GDM1 (cell line): Measurements from ENCODE around the gene SLC6A5.
"Not testable (repeated sequence)": the region's sequence is repeated elsewhere in the genome, so short reads cannot be mapped to it uniquely, and the experiment has no call there.

ENCODE experiments used
- DNase-seq: peaks from one replicate; lab custom pipeline; 2025; lab: John Stamatoyannopoulos, UW

Gene SLC6A5

GRCh38 chr11:20599221-20600019 is at the start of gene SLC6A5:
Gene SLC6A5, plus strand, starts transcription at chr11:20599608. Its CDS starts 65 bp downstream, at chr11:20599673.
- peak; percentile 32 for DNase-seq

DNA sequence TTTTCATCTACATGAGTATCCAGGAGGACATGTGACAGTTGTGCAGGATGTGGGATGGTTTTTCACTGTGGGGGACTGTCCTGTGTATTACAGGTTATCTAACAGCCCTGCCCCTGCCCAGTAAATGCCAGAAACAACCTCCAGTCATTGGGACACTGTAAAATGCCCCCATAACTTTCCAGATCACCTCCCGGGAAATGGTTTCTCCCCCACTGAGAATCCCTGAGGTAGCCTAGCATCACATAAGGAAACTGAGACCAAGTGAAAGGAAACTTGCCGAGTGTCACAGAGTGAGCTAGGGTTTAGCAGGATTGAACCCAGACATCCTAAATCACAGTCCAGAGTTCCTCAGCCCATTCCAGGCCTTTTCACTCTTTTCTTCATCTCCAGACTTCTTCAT is 48.3 kb upstream of the SLC6A5 start:
- no peak for DNase-seq

GRCh38 chr11:20555783-20556182 is 43.6 kb upstream of the SLC6A5 start:
- DNase-seq: no peak

DNA sequence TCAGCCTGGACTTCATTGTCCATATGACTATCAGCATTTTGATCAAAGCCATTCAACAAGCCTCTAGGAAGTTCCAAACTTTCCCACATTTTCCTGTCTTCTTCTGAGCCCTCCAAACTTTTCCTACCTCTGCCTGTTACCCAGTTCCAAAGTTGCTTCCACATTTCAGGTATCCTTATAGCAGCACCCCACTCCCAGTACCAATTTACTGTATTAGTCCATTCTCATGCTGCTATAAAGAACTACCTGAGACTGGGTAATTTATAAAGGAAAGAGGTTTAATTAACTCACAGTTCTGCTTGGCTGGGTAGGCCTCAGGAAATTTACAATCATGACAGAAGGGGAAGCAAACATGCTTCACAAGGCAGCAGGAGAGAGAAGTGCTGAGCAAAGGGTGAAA is 43.0 kb upstream of the SLC6A5 start:
- DNase-seq: not testable (repeated sequence)

DNA sequence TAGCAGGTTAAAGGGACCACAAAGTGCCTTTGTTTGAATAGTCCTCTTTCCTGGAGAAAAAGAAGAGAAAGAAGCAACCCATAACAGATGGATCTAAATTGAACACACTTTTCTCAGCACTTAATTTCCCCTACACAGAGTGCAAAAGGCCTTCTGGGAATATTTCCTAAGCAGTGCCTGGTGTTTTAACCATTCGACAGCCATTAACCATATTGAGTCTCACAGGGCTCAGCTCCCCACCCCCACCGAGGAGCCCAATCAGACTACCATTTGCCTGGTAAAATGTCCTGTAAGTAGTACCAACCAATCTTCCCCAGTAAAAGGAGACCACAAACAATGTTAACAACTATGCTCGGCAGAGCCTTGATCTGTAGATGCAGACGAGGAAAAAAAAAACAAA is 40.7 kb upstream of the SLC6A5 start:
- DNase-seq: no peak

GRCh38 chr11:20559523-20560300 is 39.7 kb upstream of the SLC6A5 start:
- DNase-seq: no peak

GRCh38 chr11:20561915-20562314 is 37.5 kb upstream of the SLC6A5 start:
- no peak for DNase-seq

- no peak for DNase-seq
Measured at GRCh38 chr11:20563866-20564265, 35.5 kb upstream of the SLC6A5 start.

GRCh38 chr11:20564846-20565635 is 34.4 kb upstream of the SLC6A5 start:
- DNase-seq: no peak

- not testable (repeated sequence) for DNase-seq
Measured at GRCh38 chr11:20566115-20566514, 33.3 kb upstream of the SLC6A5 start.

- no peak for DNase-seq
Measured at GRCh38 chr11:20566591-20567434, 32.6 kb upstream of the SLC6A5 start.

GRCh38 chr11:20579725-20580124 is 19.7 kb upstream of the SLC6A5 start:
- not testable (repeated sequence) for DNase-seq

- no peak for DNase-seq
Measured at GRCh38 chr11:20583201-20583600, 16.2 kb upstream of the SLC6A5 start.

DNA sequence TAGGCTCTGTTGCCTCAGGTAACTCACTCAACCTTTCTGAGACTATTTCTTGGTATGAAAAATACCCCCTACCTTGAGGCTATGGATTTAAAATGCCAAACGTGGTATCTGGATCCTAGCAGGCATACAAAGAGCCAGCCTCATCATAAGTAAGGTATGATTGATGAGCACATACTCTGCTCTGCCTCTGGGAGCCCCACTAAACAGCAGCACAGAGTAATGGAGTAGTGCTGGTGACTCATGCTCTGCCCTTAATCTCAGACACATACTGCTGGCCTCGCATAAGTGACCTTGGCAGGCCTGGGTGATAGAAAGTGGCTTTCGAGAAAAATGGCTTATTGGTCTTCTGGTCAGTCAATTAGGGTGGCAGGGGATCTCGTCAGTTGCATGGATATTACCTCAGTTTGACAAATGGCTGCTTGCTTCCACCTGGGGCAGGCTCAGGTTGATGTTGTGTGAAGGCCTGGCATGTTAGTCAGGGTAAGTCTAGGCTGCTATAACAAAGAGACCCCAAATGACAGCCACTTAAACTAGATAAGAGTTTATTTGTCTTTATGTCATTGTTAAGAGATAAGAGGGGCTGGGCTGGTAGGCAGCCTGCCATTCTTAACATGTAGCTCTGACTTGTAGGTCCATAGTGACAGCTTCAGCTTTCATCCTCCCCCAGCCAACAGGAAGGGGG is 15.2 kb upstream of the SLC6A5 start:
- no peak for DNase-seq

GRCh38 chr11:20589796-20590195 is 9.6 kb upstream of the SLC6A5 start:
- DNase-seq: no peak

GRCh38 chr11:20590381-20590780 is 9.0 kb upstream of the SLC6A5 start:
- DNase-seq: no peak

DNA sequence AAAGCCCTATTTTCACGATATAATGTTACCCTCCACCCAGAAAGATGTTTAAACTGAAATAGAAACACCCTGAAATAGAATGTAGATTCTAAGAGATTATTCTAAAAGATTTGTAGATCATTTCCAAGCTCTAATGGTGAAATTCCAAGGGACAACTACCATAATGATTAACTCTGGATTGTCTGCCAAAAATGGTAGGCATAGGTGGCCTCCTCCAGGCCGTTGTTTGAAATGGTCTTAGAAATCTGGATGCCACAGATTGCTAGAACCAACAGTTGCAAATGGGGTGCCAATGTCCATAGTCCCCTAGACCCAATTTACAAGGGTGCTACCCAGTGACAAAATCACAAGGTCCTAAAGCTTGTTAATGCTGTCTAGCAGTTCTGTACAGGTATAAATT is 6.7 kb upstream of the SLC6A5 start:
- DNase-seq: no peak

GRCh38 chr11:20594274-20595061 is 4.9 kb upstream of the SLC6A5 start:
- no peak for DNase-seq

GRCh38 chr11:20595101-20595500 is 4.3 kb upstream of the SLC6A5 start:
- no peak for DNase-seq
